HG03095 (cell line): ENCODE data around the gene HIVEP2.

Experiments
- ATAC-seq: cut with Tn5 transposase; IDR thresholded peaks from one replicate; pipeline ENCODE4 v1.9.1; 2021; ENCODE audit warnings: moderate library complexity; ENCODE audit not compliant: unreplicated experiment

The HIVEP2 gene

DNA sequence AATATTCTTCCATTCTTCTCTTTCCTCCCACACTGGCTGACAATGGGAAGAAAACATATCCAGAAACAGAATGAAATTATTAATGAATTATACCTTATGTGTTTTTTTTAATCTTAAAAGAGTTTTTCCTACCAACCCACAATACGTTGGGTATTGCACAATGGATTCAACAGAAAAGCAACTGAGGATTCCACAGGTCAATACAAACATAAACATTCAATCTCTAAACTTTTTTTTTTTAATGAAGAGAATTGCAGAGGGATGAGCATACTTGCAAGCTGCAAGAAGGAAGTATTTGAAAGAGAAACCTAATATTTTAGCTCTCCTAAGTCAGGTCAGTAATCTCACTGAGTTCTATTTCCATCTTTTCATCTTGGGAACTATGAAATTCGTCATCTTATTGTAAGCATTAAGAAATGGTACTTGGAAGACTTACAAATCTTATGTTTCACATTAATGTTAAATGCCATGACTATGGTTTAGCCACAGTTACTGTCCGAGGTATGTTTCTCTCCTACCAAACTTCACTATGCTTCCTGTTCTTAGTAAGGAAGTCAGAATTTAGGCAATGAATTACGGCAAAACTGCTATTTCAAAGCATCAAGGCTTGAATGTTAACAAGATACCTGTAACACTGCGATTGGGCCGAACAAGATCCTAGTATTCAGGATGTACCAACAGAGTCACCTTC, 100.8 kb downstream of the HIVEP2 start:
- ATAC-seq: no peak

DNA sequence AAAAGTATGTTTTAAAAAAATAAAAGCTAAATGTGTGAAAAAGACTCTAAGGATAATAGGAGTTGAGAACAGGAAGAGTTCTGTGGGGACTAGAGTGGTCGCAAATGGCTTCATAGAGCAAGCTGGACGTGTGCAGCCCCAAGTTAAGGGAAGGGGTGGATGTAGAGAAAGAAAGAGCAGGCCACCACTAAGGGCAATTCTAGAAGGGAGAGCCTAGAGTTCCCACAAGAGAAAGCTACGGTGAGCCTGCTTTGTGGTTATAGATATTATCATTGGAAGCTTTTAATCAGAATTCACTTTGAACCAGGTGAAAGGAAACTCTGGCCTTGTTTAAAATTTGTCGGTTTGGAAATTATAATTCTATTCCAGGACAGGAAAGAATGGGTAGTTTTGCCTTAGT, 101.6 kb downstream of the HIVEP2 start:
- ATAC-seq: no peak

DNA sequence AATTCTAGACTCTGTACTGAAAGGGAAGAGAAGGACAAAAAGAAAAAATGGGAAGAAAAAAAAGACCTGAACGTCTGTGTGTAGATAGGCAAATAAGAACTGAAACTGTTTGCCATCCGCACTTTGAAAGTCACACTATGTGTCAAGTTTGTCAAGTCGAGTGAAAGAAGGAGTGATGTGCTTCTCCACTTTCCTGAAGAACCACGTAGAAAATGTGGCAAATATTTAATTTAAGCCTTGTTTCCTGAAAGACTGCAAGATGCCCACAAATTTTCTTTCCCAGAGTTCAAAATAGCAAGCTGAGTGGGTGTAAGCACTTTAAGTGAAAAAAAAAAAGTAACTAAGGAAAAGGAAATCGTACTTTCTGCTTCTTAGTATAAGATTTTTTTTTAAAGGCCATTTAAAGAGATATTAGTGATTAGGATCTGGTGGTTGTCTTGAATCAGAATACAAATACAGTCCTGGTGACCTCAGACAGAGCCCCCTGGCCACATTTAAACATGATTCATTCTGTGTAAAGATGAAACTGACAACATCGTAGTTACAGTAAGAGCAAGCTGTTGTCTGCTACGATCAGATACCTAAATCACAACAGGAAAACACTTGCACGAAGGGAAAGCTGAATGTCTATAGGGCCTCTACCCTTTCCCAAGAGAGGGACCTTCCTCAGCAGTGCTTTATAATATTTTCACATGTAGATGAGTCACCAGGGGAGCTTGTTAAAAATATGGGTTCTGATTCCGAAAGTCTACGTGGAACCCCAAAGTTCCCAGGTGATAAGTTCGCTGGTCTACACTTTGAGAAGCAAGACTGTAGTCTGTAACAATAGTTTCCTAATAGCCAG, 102.3 kb downstream of the HIVEP2 start:
- ATAC-seq: peak; percentile 50

DNA sequence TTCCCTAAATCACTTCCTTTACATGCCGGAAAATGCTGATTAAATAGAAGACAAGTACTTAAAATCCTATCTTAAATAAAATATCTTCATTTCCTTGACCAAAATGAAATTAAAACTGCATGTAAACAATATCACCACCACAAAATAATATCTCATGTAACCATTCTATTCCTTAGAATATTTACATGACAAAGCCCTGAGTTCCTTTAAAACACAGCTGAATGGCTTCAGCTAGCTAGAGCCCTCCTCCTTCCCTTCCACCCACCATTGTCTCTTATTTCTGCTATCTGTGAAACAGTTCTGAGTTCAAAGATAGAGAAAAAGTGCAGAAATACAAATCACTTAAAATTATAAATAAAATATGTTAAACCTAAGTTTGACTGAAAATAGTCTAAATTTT, 103.1 kb downstream of the HIVEP2 start:
- ATAC-seq: no peak

DNA sequence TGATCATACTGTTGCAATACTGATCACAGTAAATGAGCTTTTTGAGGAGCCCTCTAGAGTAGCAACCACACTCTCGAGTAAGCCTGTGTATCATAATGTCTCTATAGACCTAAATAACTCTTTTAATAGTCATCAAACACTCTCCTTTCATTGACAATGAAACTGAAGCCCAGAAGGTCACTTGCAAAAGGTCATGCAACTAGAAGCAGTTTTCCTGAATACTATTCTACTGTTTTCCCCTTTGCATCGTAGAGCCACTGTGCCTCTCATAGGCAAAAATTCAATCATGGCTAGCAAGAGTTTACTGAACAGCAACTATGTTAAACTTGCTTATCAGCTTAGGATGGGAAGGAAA, 105.3 kb downstream of the HIVEP2 start:
- ATAC-seq: no peak

DNA sequence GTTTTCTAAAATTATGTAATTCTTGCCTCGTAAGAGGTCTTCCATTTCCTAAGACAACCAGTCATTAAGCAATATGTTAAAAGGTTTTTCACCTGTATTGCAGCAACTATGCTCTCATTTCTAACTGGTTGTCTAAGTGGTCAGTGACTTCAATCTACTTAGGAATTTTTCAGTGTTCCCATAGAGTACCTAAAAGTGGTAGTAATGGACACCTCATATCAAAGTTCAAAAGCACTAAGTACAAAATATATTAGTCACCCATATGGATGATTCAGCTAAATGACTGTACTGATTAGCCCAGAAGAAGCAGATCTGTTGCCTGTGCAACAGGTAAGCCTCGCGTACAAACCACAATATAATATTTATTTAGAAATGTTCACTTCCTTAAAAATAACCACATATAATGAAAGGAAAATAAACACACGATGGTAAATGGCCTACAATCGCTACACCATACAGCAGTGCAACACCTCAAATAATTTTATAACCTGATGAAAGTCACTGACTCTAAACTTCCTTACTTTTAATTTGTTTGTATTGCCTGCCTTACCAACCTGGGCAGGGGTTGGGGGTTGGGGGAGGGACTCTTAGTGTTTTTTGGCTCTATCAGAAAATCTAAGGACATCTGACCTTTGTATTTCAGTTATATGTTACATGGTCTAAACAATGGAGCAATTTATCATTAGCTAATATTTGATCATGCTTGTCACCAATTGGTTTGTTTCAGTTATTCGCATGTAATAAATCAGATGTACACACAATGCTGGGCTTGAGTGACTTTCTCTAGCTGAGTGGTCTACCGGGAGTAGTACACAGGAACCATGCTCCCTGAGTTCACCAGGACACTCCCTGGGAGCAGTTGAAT, 105.9 kb downstream of the HIVEP2 start:
- ATAC-seq: no peak

DNA sequence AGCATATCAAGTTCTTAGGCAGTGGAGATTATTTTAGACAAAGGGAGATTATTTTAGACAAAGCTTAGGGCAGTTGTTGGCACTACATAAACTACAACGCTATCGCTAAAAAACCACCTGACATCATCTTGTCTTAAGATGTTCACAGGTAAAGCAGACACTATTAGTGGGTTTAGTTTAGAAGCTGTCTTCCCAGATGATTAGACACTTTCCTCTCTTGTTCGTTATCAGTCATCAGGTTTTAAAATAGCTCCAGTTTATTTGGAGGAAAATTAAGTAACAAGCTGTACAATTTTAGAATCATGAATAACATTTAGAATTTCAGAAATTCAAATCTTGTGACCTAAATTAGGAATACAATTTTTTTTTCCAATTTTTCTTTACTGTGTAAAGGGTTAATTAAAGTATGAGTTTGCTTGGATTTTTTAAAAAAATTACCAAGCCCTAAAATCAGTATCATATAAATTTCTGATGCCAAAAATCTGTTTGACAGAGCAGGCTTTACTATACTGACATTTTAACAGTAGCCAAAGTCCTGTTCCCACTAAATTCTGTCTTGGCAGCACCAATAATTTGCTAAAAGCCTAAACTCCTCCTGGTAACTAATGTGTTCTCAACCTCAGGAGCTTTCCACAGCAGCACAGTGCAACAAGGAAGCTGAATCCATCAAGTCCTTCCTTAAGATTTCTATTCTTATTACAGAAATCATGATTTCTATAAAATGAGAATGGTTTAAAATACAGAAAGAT, 109.0 kb downstream of the HIVEP2 start:
- ATAC-seq: no peak

DNA sequence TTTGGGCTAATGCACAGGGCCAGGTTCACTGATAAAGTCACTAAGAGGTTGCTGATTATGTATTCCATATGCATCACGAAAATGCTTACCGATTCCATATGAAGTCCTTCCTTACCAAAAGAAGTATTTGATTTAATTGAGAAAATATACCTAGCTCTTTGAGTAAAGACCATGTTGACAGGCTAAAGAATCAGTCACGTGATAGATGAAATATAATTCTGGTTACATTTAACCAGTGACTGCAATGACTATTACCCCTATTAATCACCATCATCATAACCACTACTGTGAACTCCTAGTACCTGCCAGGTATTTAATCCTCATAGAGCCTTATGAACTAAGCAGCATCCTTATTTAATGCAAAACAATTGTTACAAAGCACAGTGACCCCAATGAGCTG, 110.1 kb downstream of the HIVEP2 start:
- ATAC-seq: no peak

DNA sequence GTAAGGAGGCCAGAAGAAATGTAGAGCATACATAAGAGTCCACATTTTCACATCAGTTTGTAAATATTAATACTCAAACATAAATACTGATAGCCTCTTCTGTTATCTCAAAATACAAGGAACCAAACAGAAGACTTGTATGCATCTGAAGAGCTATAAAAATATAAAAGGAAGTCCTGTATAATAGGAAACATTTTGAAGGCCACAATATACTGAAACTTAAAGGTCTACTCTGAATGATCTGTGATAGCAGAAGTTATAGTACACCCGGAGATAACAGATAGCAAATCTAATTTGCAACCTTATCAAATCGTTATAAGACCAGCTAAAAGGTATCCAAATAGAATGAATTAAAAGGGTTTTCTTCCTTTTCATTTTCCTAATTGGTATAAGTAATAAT, 111.2 kb downstream of the HIVEP2 start:
- no peak for ATAC-seq

DNA sequence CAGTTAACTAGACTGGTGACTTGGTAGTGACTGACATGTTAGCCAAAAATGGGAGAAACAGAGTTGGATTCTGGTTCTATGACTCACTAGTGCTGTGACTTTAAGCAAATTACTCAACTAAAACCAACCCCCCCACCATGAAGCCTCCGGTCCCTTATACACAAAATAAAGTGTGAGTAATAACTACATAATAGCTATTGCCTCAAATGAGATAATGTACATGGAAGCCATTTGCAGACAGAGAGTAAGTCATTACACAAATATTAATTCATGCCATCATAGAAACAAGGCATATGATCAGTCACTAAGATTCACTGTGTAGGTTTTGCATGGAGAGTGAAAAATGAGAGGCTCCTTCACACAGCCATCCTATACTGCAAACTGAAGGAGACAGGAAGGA, 111.9 kb downstream of the HIVEP2 start:
- ATAC-seq: no peak

DNA sequence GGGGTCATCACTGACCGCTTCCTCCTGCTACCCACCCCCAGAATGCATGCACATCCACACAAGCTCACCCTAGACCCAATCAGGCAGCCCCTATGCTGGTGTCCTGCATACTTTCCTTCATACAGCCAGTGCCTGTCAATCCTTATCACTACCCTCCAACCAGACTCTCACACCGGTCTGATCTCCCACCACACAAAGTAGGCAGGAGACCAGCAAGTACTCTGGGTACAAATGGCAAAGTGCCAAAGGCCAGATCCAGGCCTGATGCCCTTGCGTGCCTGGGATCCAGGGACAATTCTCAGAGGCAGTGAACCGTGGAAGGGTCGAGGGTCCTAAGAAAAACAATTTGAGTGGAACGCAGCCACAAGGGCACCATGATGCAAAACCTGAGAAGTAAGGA, 114.2 kb downstream of the HIVEP2 start:
- ATAC-seq: no peak

DNA sequence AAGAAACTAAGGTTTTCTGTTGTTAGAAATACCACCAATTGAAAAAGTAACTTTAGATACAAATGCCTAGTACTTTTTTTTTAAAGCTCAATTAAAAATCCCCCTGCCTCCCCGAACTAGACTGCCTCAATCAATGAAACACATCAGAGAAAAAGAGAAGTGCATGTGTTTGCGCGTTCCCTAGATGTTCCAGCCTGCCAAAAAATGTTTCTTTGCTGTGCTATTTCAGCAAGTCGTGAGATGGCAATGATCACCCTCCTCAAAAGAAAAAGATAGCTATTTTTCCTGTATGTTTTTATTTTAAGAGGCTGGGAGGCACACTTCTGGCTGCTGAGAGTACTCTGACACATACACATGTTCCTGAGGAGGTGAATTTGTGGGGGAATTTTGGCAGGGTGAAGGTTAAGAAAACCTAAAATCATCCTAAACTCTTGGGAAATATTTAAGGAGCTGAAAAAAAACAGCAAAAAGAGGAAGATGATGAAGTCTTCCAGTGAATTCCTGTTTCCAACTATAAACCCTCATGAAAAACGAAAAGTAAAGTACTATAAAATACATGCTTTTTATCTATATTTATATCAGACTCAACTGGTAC, 114.8 kb downstream of the HIVEP2 start:
- no peak for ATAC-seq

DNA sequence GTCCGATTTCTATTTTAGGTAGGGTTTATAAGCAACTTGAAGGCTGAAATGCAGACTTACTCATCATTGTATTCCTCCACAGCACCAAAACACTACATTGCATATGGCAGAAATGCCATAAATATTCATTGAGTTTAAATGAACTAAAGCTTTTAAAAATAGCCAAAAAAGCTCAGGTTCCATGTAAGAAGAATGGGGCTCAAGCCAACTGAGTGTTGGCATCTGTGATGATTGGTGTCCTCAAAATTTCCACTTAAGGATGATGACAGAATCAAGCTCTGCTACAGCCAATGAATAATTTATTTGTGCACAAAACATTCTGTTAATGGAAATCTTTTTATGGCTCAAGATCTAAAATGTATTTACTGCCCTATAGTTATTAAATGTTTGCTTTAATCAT, 115.4 kb downstream of the HIVEP2 start:
- ATAC-seq: no peak

DNA sequence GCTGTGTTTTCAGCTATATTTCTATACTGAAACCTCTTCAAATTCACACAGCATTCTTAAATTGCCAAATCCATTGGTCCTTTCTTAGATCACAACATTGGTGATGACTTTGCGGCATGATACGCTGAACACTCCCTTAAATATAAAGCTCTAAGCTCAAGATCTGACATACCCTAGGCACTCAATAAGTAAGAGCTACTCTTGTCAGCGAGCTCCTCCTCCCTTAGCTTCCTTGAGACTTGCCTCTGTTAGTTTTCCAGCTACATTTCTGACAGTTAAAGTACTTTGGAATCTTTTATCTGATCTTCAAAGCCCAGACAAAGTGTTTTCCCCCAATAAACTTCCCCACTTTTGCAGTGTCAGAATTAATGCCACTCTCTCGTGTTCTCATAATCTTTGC, 117.0 kb downstream of the HIVEP2 start:
- ATAC-seq: no peak

DNA sequence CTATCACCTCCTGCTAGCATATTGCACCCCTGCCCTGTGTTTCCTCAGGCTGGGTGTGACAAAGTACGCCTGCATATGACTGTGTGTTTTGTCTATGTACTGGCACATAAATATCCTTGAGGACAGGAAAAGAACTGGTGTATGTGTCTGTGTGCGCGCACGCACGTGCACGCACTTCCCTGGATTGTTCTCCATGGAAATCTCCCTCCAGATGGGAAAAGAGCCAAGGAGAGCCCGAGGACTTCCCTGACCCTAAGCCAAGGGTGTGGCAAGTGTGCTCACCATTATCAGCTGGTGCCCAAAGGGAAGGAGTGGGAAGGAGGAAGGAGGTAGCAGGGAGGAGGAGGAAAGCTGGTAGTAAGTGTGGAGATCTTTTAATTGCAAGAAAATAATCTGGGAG, 117.6 kb downstream of the HIVEP2 start:
- no peak for ATAC-seq

DNA sequence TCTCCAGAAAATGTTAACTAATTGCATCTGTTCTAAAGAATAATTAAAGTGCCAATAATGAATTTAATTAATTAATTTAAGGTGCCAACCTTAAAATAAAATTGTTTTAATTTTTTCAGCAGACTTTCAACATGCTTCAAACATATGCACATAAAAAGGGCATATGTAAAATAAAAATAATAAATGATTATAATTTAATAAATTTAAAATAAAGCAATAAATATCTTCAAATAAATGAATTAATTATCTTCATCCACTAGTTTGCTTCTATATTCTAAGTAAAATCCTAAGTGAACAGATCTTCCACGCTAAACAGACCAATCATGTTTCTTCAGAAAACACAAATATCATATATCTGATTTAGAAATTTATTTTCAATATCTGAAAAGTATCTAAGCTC, 119.2 kb downstream of the HIVEP2 start:
- ATAC-seq: no peak

DNA sequence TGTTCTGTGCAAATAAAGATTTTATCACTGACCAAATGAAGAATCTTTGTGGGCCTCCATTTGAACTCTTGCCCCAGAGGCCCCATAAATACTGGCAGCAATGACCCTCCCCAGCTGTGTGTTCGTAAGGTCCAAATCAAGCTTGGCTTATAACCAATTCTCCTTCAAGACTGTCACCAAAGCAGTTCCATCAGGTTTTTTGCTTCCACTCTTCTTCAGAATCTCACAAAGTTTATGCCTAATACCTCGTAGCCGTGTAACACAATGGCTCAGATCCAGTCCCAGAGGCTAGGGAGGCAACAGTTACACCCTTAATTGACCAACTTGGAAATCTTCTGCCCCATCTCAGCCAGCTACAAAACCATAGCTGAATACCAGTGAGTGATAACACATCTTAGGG, 120.5 kb downstream of the HIVEP2 start:
- ATAC-seq: no peak

DNA sequence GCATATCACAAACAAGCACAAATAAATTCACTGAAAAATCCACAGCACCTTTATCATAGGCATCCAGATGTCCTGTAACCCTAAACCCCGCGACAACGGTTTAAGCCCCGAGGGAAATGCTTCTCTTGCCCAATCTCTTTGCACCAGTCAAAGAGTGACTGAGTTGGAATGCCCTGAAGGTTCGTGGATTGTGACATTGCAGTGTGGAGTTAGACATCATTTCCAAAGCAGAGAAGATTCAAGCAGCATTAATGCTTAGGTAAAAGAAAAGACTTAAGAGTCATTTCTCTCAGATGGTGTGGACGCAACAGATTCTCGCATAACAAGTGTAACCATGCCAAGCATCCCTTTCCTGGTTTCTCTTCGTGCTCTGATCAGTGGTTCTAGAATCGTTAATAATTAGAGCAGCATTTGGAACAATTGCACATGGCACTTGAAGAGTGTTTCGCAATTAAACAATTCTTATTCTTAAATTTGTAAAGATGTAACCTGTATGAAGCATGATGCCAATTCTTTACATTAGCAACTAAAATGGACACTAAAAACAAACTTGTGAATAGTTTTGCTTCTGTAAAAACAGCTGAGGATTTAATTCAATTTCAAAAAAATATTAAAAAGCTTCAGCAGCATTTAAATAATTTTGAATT, 121.6 kb downstream of the HIVEP2 start:
- ATAC-seq: no peak

DNA sequence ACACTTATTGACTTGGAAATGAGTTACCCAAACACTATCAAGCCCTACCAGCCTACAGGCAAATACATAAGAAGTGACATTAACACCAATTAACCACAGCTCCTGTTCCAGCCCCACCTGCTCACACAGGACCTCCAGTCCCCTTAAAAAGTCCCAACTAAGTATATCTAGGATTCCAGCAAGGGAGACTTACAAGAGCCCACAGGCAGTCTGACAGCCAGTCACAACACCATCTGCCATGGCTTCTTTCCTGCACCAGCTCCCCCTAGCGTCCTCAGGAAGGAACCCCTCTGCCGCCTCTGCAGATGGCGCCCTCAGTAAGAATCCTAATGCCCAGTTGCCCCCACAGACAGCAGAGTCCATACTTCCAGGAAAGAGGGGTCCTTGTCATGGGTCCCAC, 122.1 kb downstream of the HIVEP2 start:
- ATAC-seq: no peak

DNA sequence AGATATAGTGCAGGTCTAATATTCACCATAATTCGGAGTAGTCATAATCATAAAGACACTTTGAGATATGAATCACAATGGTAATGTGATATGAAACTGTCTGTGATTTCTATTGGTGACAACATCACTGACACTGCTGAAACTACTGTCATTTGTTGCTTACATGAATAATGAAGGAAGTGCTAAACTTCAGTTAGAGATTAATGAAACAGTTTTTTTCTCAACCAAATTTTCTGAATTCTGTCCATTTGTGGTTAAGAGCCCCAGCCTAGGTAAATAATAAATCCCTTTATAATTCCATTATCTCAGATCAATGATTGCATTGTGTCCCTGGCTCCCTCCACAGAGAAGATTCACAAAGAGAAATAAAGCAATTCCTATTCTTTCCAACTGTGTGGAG, 122.6 kb downstream of the HIVEP2 start:
- peak; percentile 60 for ATAC-seq
